ENCODE data around the gene MYL12B.

MYL12B gene

DNA sequence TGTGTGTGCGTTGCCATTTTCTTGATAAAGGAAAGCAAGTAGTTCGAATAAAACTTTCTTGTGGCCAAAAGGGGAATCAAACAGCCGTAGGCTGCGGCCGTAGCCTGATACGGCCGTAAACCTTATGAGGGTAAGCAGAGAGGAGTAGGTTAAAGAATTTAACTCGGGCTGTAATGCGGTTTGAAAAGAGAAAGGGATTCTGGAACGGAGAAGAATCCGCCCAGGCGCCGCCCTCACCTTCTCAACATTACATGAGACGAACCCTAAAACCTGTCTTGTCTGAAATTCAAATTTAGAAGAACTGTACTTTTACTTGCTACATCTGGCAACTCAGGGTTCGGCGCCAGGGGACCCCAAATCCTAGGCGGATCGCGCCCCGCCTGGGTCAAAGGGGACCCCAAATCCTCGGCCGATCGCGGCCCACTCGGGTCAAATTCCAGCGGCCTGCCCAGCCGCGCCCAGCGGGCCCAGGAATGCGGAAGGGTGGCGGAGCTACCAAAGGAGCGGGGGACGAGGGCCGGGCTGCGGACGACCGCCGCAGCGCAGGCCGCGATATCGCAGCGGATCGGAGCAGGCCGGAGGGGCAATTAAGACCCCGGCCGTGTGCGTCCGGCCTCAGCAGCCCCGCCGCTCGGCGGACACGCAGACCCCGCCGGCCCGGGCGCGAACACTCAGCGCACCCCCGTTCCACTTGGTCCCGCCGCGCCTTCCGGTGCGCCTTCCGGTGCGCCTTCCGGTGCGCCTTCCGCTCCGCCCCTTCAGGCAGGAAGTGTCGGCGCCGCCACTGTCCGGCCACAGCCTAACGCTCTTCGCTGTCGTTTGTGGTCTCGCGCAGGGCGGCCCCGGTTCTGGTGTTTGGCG lies at the start of gene MYL12B:
Gene MYL12B (plus strand): TSS at position 761 of the 861 bp plus-strand sequence. CDS start 10,766 bp downstream, outside the sequence.
- H3K9ac ChIP-seq (ENCODE audit: low read depth in 1 of 2, low read length in 2 of 2): peak within 1 kb of the TSS; percentile 97 to 98
- peaks cover 16 to 17% of the 10 kb centered on the region in 2 donors for H3K36me3 ChIP-seq (ENCODE audit: control insufficient read depth in 2 of 2, insufficient read depth in 2 of 2, low read length in 2 of 2)
- peak within 1 kb of the TSS; percentile 97 for H3K27ac ChIP-seq (ENCODE audit: low read depth in 2 of 2, low read length in 2 of 2)
- peaks cover 21 to 42% of the 10 kb centered on the region in 2 donors for H3K4me1 ChIP-seq (ENCODE audit: control insufficient read depth in 2 of 2, insufficient read depth in 2 of 2, low read length in 2 of 2)
- peak within 1 kb of the TSS; percentile 73 to 99 for H3K4me3 ChIP-seq (ENCODE audit: low read length in 2 of 2)
- no peaks in the 10 kb centered on the region for H3K9me3 ChIP-seq (ENCODE audit: control insufficient read depth in 2 of 2, low read length in 2 of 2)
- no peaks in the 10 kb centered on the region for H3K27me3 ChIP-seq (ENCODE audit: control insufficient read depth in 2 of 2, insufficient read depth in 2 of 2, low read length in 2 of 2)

DNA sequence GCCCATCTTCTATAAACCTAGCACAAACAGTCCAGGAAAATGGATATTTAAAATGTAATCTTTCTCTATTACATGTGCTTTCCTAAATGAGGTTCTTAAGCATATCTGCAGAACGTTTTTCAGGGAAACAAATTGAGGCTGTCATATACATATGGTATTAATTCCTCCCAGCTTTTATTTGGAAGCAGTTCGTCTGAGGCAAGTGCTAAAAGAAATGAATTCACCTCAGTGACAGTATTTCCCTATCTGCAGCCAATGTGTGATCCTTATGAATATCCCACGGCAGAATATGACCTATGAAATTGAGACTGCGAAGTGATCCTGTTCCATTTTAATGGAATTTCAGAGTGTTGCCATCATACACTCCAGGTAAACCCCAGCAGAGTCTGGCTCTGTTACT lies 49.3 kb upstream of the MYL12B start:
- Histone ChIP-seq H3K27ac (ENCODE audit: low read depth in 2 of 2, low read length in 2 of 2) (no peak overlapping the region), H3K9me3 (ENCODE audit: control insufficient read depth in 2 of 2, low read length in 2 of 2) (no peaks in the 10 kb centered on the region), H3K27me3 (ENCODE audit: control insufficient read depth in 2 of 2, insufficient read depth in 2 of 2, low read length in 2 of 2) (no peaks in the 10 kb centered on the region), H3K36me3 (ENCODE audit: control insufficient read depth in 2 of 2, insufficient read depth in 2 of 2, low read length in 2 of 2) (no peaks in the 10 kb centered on the region), H3K4me3 (ENCODE audit: low read length in 2 of 2) (no peak overlapping the region), H3K4me1 (ENCODE audit: control insufficient read depth in 2 of 2, insufficient read depth in 2 of 2, low read length in 2 of 2) (peaks cover 9 to 23% of the 10 kb centered on the region in 2 donors), H3K9ac (ENCODE audit: low read depth in 1 of 2, low read length in 2 of 2) (no peak overlapping the region)

DNA sequence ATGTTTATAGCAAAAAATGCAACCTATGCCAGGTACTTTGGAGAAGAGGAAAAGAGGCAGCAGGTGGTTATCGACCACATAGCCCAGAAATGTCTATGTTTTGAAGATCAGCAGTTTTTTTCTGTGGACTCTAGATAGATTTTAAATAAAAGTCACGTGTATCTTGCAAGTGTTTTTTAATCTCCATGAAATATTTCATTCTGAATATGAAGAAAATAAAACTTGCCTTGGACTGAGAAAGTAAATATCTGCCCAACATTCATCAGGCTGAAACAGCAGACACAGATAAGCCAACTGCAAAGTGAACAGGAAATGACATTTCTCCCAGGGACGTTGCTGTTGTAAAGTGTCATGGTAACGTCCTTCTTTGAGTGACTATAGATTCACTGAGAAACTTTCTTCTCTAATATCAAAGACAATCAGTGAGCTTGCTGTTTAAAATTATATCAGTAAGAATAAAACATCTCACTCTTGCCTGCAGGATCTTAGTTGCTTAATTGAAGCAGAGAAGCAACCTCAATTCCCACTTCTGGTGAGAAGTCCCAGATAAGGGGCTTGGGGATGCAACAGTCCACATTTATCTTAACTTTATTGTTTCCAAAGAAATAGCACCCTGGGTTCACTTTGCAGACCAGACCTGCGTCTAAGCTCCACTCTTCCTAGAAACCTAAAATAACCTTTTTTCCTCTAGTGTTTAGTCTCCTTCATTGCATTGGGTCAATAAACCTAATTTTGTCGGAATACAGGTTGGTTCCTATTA lies 48.5 kb upstream of the MYL12B start:
- no peaks in the 10 kb centered on the region for H3K27me3 ChIP-seq (ENCODE audit: control insufficient read depth in 2 of 2, insufficient read depth in 2 of 2, low read length in 2 of 2)
- no peak overlapping the region for H3K27ac ChIP-seq (ENCODE audit: low read depth in 2 of 2, low read length in 2 of 2)
- no peak overlapping the region for H3K9ac ChIP-seq (ENCODE audit: low read depth in 1 of 2, low read length in 2 of 2)
- H3K4me1 ChIP-seq (ENCODE audit: control insufficient read depth in 2 of 2, insufficient read depth in 2 of 2, low read length in 2 of 2): peaks cover 12 to 27% of the 10 kb centered on the region in 2 donors
- no peaks in the 10 kb centered on the region for H3K36me3 ChIP-seq (ENCODE audit: control insufficient read depth in 2 of 2, insufficient read depth in 2 of 2, low read length in 2 of 2)
- H3K4me3 ChIP-seq (ENCODE audit: low read length in 2 of 2): no peak overlapping the region
- H3K9me3 ChIP-seq (ENCODE audit: control insufficient read depth in 2 of 2, low read length in 2 of 2): no peaks in the 10 kb centered on the region

DNA sequence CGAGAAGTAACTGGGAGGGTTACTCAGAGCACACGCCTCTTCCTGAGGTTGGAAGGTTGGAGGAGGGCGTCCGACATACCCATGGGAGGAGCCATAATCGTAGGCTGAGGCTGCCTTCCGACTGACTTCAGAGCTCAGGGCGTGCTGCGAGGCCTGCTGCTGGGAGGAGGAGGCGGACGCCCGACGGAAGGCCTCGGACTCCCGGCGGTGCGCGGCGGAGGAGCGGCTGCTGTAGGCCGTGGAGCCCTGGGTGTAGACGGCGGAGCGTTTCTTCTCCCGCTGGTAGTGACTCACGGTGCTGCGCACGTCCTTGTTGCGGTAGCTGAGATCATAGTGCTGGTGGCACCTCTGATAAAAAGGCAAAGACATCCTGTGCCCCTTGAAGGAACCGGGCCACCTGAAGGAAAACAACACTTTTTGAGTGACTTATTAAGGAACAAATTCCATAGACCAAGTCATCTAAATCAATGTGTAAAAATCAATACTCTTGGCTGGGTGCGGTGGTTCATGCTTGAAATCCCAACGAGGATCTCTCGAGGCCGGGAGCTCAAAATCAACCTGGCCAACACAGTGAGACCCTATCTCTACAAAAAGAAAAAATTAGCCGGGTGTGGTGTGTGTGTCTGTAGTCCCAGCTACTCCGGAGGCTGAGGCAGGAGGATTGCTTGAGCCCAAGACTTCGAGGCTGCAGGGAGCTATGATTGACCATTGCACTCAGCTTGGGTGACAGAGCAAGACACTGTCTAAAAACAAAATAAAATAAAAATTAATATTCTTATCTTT lies 46.9 kb upstream of the MYL12B start:
- Histone ChIP-seq H3K27ac (ENCODE audit: low read depth in 2 of 2, low read length in 2 of 2) (no peak overlapping the region), H3K9ac (ENCODE audit: low read depth in 1 of 2, low read length in 2 of 2) (no peak overlapping the region)

DNA sequence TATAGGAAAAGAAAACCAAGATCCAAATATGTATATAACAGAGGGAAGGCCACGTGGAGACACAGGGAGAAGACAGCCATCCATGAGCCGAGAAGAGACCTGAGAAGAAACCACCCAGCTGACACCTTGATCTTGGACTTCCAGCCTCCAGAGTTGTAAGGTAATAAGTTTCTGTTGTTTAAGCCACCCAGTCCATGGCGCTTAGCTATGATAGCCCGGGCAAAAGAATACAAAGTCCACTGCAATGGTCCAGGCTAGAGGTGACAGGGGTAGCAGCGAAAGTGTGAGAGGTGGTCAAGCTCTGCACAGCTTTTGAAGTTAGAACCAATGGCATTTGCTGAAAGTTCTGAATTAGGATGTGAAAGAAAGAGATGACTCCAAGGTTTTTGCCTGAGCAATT lies 44.9 kb upstream of the MYL12B start:
- no peaks in the 10 kb centered on the region for H3K27me3 ChIP-seq (ENCODE audit: control insufficient read depth in 2 of 2, insufficient read depth in 2 of 2, low read length in 2 of 2)
- peaks cover 10 to 24% of the 10 kb centered on the region in 2 donors for H3K4me1 ChIP-seq (ENCODE audit: control insufficient read depth in 2 of 2, insufficient read depth in 2 of 2, low read length in 2 of 2)
- peak overlapping the region in 1 of 2 donors; percentile 4 for H3K4me3 ChIP-seq (ENCODE audit: low read length in 2 of 2)
- no peaks in the 10 kb centered on the region for H3K9me3 ChIP-seq (ENCODE audit: control insufficient read depth in 2 of 2, low read length in 2 of 2)
- no peak overlapping the region for H3K9ac ChIP-seq (ENCODE audit: low read depth in 1 of 2, low read length in 2 of 2)
- peak overlapping the region; percentile 64 to 82 for H3K27ac ChIP-seq (ENCODE audit: low read depth in 2 of 2, low read length in 2 of 2)
- no peaks in the 10 kb centered on the region for H3K36me3 ChIP-seq (ENCODE audit: control insufficient read depth in 2 of 2, insufficient read depth in 2 of 2, low read length in 2 of 2)

More for the DNA sequence above, 46.9 kb upstream of the MYL12B start:
- no peak overlapping the region for H3K4me3 ChIP-seq (ENCODE audit: low read length in 2 of 2)
- H3K27me3 ChIP-seq (ENCODE audit: control insufficient read depth in 2 of 2, insufficient read depth in 2 of 2, low read length in 2 of 2): no peaks in the 10 kb centered on the region
- peaks cover 12 to 24% of the 10 kb centered on the region in 2 donors for H3K4me1 ChIP-seq (ENCODE audit: control insufficient read depth in 2 of 2, insufficient read depth in 2 of 2, low read length in 2 of 2)
- H3K9me3 ChIP-seq (ENCODE audit: control insufficient read depth in 2 of 2, low read length in 2 of 2): no peaks in the 10 kb centered on the region
- no peaks in the 10 kb centered on the region for H3K36me3 ChIP-seq (ENCODE audit: control insufficient read depth in 2 of 2, insufficient read depth in 2 of 2, low read length in 2 of 2)

DNA sequence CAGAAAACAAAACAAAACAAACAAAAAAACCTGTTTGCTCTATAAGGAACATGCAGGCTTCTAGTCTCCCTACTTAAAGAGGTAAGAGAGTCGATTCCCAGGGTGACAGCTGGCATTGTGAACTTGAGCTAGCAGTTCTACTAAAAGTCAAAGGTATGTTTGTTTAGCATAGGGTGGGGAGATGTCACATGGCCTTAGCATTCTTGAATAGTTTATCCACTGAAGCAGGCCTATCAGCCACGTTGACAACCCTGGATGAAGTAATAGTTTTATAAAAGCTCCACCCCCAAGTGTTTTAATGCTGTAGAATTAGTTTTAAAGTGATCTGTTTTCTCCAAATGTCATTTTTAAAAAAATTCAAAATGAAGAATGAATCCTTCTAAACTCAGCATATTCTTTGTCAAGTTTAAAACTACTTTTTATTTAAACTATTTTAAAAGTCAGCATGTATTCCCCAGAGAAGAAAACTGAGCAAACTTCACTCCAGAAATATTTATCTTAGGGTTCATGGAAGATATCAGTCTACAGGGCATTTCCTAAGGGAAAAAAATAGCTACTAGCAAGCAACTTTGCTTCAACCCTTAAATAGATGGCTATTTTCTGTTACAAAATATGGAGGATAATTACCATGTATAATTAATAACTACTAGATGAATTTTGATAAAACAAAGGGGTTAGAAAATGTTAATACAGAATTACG lies 43.8 kb upstream of the MYL12B start:
- H3K27me3 ChIP-seq (ENCODE audit: control insufficient read depth in 2 of 2, insufficient read depth in 2 of 2, low read length in 2 of 2): no peaks in the 10 kb centered on the region
- peak overlapping the region in 1 of 2 donors; percentile 82 for H3K27ac ChIP-seq (ENCODE audit: low read depth in 2 of 2, low read length in 2 of 2)
- H3K4me3 ChIP-seq (ENCODE audit: low read length in 2 of 2): peak overlapping the region; percentile 20 to 27

DNA sequence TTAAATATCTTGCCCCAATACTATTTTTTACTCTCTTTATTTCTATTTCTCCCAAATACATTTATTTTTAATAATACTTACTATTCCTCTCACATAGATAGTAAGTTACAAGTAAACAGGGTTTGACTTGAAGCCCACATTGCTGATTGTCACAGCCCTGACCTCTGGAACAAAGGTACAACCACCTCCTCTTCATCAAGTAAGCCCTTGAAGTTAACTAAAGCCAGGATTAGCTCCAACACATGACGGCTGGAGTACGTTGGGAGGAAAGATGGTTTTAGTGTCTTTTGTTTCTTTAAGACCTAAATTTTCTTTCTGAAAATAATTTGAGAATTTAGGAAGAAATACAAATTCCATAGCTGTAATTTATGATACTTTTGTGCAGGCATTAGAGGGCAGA lies 43.1 kb upstream of the MYL12B start:
- no peaks in the 10 kb centered on the region for H3K27me3 ChIP-seq (ENCODE audit: control insufficient read depth in 2 of 2, insufficient read depth in 2 of 2, low read length in 2 of 2)
- H3K9me3 ChIP-seq (ENCODE audit: control insufficient read depth in 2 of 2, low read length in 2 of 2): no peaks in the 10 kb centered on the region
- no peaks in the 10 kb centered on the region for H3K36me3 ChIP-seq (ENCODE audit: control insufficient read depth in 2 of 2, insufficient read depth in 2 of 2, low read length in 2 of 2)
- no peak overlapping the region for H3K4me3 ChIP-seq (ENCODE audit: low read length in 2 of 2)
- H3K27ac ChIP-seq (ENCODE audit: low read depth in 2 of 2, low read length in 2 of 2): no peak overlapping the region
- H3K9ac ChIP-seq (ENCODE audit: low read depth in 1 of 2, low read length in 2 of 2): no peak overlapping the region
- peaks cover 10 to 16% of the 10 kb centered on the region in 2 donors for H3K4me1 ChIP-seq (ENCODE audit: control insufficient read depth in 2 of 2, insufficient read depth in 2 of 2, low read length in 2 of 2)

More for the DNA sequence above, 43.8 kb upstream of the MYL12B start:
- H3K4me1 ChIP-seq (ENCODE audit: control insufficient read depth in 2 of 2, insufficient read depth in 2 of 2, low read length in 2 of 2): peaks cover 10 to 23% of the 10 kb centered on the region in 2 donors
- H3K9me3 ChIP-seq (ENCODE audit: control insufficient read depth in 2 of 2, low read length in 2 of 2): no peaks in the 10 kb centered on the region
- no peaks in the 10 kb centered on the region for H3K36me3 ChIP-seq (ENCODE audit: control insufficient read depth in 2 of 2, insufficient read depth in 2 of 2, low read length in 2 of 2)
- no peak overlapping the region for H3K9ac ChIP-seq (ENCODE audit: low read depth in 1 of 2, low read length in 2 of 2)

DNA sequence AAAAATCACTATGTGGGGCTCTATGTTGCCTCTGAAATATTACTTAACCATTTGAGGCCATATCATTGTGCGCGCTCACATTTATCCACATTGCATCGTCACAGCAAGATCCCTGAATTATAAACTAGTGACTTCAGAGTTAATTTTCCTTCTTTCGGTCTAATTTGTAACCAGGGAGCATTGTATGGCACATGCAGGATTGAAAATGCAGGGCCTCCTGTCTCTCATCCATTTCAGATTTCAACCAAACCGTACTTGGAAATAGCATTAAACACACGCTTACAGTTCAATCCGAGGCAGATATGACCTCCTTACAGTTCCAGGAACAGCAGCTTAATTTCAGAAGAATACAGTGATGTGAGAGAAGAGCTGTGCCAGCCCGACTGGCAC lies 42.7 kb upstream of the MYL12B start:
- Histone ChIP-seq H3K4me1 (ENCODE audit: control insufficient read depth in 2 of 2, insufficient read depth in 2 of 2, low read length in 2 of 2) (peaks cover 10 to 16% of the 10 kb centered on the region in 2 donors), H3K27me3 (ENCODE audit: control insufficient read depth in 2 of 2, insufficient read depth in 2 of 2, low read length in 2 of 2) (no peaks in the 10 kb centered on the region), H3K27ac (ENCODE audit: low read depth in 2 of 2, low read length in 2 of 2) (peak overlapping the region in 1 of 2 donors; percentile 11), H3K4me3 (ENCODE audit: low read length in 2 of 2) (peak overlapping the region in 1 of 2 donors; percentile 24), H3K9ac (ENCODE audit: low read depth in 1 of 2, low read length in 2 of 2) (no peak overlapping the region), H3K9me3 (ENCODE audit: control insufficient read depth in 2 of 2, low read length in 2 of 2) (no peaks in the 10 kb centered on the region), H3K36me3 (ENCODE audit: control insufficient read depth in 2 of 2, insufficient read depth in 2 of 2, low read length in 2 of 2) (no peaks in the 10 kb centered on the region)

DNA sequence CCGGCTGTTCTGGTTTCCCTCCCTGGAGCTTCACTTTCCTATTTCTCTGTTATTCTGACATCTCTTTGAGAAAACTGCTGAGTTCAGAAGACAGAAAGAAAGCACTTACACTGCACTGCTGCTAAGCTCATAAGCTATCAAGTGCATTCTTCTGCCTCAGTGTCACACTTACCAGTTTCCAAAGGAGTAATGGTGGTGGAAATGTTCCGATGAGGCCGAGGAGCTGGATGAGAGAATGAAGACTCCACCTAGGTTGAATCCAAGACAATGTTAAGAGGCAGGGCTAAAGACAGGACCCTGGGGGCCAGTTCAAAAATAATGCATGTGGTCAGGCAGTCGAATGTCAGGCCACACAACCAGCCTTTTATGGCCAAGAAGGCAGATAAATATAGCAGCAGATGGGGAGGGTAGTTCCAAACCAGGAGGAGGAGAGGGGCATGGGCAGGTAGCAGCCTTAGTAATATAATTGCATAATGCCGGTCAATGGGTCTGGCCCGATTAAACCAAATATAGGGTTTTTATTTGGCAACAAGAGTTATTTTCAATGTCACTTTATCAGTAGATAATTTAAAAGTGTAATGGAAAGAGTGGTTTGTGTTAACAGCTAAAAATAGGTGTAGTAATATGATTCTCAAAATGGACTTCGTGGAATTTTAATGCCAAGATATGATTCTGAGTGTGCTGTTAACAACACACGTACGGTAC lies 42.1 kb upstream of the MYL12B start, which contains the start of gene MYOM1:
Gene MYOM1 (minus strand): TSS at position 338 of the 705 bp plus-strand sequence. CDS start 4,745 bp downstream, outside the sequence.
- Histone ChIP-seq H3K36me3 (ENCODE audit: control insufficient read depth in 2 of 2, insufficient read depth in 2 of 2, low read length in 2 of 2) (no peaks in the 10 kb centered on the region), H3K27ac (ENCODE audit: low read depth in 2 of 2, low read length in 2 of 2) (peak within 1 kb of the TSS in 1 of 2 donors; percentile 11), H3K27me3 (ENCODE audit: control insufficient read depth in 2 of 2, insufficient read depth in 2 of 2, low read length in 2 of 2) (no peaks in the 10 kb centered on the region), H3K9ac (ENCODE audit: low read depth in 1 of 2, low read length in 2 of 2) (no peak within 1 kb of the TSS), H3K4me3 (ENCODE audit: low read length in 2 of 2) (peak within 1 kb of the TSS in 1 of 2 donors; percentile 24), H3K4me1 (ENCODE audit: control insufficient read depth in 2 of 2, insufficient read depth in 2 of 2, low read length in 2 of 2) (peaks cover 10 to 16% of the 10 kb centered on the region in 2 donors), H3K9me3 (ENCODE audit: control insufficient read depth in 2 of 2, low read length in 2 of 2) (no peaks in the 10 kb centered on the region)

Data from mucosa of rectum (tissue), 2 donors.